Measurements from ENCODE around the gene SPATS2L. TPM values are rescaled to one million over a fixed set of nuclear protein-coding genes. Genes with fewer than 3 reads are reported as not detected.

SPATS2L gene
- total and polyA plus RNA-seq, 12 donors, result 16.7 to 68.8 (median 43.6) TPM

DNA sequence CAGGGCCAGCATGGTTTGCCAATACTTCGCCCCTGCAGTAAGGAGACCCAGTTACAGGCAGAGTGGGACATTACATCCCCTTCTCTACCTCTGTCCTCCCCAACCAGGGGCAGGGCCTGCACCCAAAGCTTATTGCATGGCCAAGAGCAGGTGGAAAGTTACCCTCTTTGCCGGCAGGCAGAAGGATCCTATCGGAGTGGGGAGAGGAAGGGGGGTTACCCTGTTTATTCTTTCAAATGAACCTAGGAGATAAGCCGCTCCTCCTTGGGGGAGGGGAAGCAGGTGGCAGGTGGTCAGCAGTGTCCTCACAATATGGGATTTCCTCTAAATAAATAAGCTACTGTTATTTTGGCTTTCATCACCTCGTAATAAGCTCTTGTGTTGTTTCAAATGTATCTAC is 53.9 kb downstream of the SPATS2L start:
- H3K36me3 ChIP-seq (replicated peaks in 1 of 2), result no peaks in the 10 kb centered on the region
- H3K4me3 ChIP-seq, result no peak overlapping the region
- H3K27ac ChIP-seq, result no peak overlapping the region
- no peaks in the 10 kb centered on the region for H3K27me3 ChIP-seq
- TF ChIP-seq, protein P1, sequence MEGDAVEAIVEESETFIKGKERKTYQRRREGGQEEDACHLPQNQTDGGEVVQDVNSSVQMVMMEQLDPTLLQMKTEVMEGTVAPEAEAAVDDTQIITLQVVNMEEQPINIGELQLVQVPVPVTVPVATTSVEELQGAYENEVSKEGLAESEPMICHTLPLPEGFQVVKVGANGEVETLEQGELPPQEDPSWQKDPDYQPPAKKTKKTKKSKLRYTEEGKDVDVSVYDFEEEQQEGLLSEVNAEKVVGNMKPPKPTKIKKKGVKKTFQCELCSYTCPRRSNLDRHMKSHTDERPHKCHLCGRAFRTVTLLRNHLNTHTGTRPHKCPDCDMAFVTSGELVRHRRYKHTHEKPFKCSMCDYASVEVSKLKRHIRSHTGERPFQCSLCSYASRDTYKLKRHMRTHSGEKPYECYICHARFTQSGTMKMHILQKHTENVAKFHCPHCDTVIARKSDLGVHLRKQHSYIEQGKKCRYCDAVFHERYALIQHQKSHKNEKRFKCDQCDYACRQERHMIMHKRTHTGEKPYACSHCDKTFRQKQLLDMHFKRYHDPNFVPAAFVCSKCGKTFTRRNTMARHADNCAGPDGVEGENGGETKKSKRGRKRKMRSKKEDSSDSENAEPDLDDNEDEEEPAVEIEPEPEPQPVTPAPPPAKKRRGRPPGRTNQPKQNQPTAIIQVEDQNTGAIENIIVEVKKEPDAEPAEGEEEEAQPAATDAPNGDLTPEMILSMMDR (IDR thresholded peaks at IDR 0.05), result no peak
- no peak for TF ChIP-seq POLR2A (IDR thresholded peaks at IDR 0.05)
- DNase-seq, result no peak
- no peaks in the 10 kb centered on the region for H3K9me3 ChIP-seq (replicated peaks in 1 of 3)
- intact Hi-C loops (cut with DNase I), result no loop called here
- peaks cover 0 to 18% of the 10 kb centered on the region in 2 donors for H3K4me1 ChIP-seq (replicated peaks in 1 of 2)
- 86 to 99% (median 93%) methylated on average over 5 of the region's 5 CpGs for WGBS, 4 donors

DNA sequence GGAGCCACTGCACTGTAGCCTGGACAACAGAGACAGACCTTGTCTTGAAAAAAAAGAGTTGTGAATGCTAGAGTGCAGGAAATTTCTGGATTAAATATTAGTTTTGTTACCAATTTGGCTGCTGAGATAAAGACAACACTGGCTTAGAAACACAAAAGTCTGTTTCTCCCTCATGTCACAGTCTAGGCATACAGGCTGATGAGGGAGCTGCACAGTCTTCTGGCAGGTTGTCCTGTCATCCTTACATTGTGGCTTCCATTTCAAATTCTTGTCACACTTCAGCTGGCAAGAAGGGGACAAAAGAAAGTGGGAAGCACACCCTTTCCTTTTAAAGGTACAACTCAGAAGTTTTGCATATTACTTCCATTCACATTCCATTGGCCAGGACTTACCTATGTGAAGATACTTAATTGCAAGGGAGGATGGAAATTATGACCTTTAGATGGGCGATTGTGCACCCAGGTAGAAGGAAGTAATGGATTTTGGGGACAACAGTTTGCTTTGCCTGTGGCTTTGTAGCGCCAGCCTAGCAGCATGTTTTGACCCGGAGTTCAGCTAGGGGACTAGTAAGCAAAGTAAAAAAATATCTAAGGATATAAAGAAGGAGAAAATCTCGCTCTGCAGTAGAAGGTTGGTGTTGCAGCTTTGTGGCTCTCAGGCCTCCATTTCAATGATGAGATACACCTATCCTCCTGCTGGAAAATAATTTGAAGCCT is 55.9 kb downstream of the SPATS2L start:
- no peaks in the 10 kb centered on the region for H3K36me3 ChIP-seq (replicated peaks in 1 of 2)
- H3K9me3 ChIP-seq (replicated peaks in 1 of 3), result no peaks in the 10 kb centered on the region
- peaks cover 0 to 30% of the 10 kb centered on the region in 2 donors for H3K4me1 ChIP-seq (replicated peaks in 1 of 2)
- no peak overlapping the region for H3K4me3 ChIP-seq
- TF ChIP-seq, protein P1 (IDR thresholded peaks at IDR 0.05), result no peak
- no peak for DNase-seq
- intact Hi-C loops (cut with DNase I), result no loop called here
- H3K27ac ChIP-seq, result no peak overlapping the region
- 96 to 99% (median 97%) methylated on average over 4 of the region's 4 CpGs for WGBS, 4 donors
- no peaks in the 10 kb centered on the region for H3K27me3 ChIP-seq

DNA sequence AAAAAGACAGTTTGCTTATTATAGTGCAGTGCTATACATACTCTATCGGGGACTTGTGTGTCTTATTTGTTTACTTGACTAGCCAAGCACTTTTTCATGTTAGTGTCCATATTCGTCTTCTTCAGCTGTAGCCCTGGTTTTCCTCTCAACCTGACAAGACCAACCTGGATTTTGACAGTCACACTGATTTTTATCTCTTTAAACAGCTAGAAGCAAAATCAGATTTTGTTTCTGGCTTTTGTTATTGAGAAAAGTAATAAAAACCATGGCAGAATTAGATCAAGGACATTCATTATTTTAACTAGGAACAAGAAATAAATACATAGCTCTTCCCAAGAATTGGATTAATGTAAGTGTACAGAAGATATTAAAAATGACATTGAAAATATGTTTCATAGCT is 56.8 kb downstream of the SPATS2L start:
- no peak for TF ChIP-seq POLR2A (IDR thresholded peaks at IDR 0.05)
- TF ChIP-seq, protein P1 (IDR thresholded peaks at IDR 0.05), result no peak
- intact Hi-C loops (cut with DNase I), result no loop called here
- H3K4me3 ChIP-seq, result no peak overlapping the region
- H3K27me3 ChIP-seq, result no peaks in the 10 kb centered on the region
- no peak for DNase-seq
- H3K27ac ChIP-seq, result no peak overlapping the region
- no peaks in the 10 kb centered on the region for H3K36me3 ChIP-seq (replicated peaks in 1 of 2)
- peaks cover 4 to 38% of the 10 kb centered on the region in 2 donors for H3K4me1 ChIP-seq (replicated peaks in 1 of 2)
- WGBS, 4 donors, result 61 to 71% (median 66%) methylated on average over 2 of the region's 2 CpGs
- no peaks in the 10 kb centered on the region for H3K9me3 ChIP-seq (replicated peaks in 1 of 3)

DNA sequence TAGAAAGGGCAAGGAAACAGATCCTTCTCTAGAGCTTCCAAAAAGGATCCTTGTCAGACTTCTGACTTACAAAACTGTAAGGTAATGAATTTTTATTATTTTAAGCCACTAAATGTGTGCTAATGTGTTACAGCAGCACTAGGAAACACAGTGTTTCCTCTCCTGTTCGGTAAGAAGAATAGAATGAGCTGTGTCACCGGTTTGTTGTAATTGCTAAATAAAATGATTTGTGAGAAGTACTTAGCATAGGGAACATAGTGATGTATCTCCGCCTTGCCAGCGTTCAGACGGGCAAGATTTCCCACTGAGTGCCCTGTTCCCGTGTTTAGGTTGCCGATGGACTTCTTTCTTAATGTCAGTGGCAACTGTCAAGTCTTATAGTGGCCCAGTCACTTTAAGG is 57.6 kb downstream of the SPATS2L start:
- WGBS, 4 donors, result 56 to 82% (median 75%) methylated on average over 7 of the region's 7 CpGs
- DNase-seq, result no peak
- H3K4me3 ChIP-seq, result no peak overlapping the region
- TF ChIP-seq, protein P1 (IDR thresholded peaks at IDR 0.05), result no peak
- TF ChIP-seq POLR2A (IDR thresholded peaks at IDR 0.05), result no peak
- H3K4me1 ChIP-seq (replicated peaks in 1 of 2), result peaks cover 4 to 38% of the 10 kb centered on the region in 2 donors
- no peaks in the 10 kb centered on the region for H3K27me3 ChIP-seq
- intact Hi-C loops (cut with DNase I), result no loop called here
- no peaks in the 10 kb centered on the region for H3K9me3 ChIP-seq (replicated peaks in 1 of 3)
- no peaks in the 10 kb centered on the region for H3K36me3 ChIP-seq (replicated peaks in 1 of 2)
- no peak overlapping the region for H3K27ac ChIP-seq

Data from adrenal gland (tissue), 12 donors.